Endothelial cell of umbilical vein (primary cell): ENCODE data around the gene RAB44.
"Not testable (repeated sequence)": the region's sequence is repeated elsewhere in the genome, so short reads cannot be mapped to it uniquely, and the experiment has no call there.

Experiments used
- CTCF ChIP-seq, 2 donors: IDR thresholded peaks; 1 replicate in 1 of 2; 2 replicates in 1 of 2; pipeline ENCODE4 v1.5.1; 2011; ENCODE audit warnings: low read length in 2 of 2, mild to moderate bottlenecking in 2 of 2, moderate library complexity in 2 of 2, control low read depth in 1 of 2, inconsistent platforms in 1 of 2, low read depth in 1 of 2; ENCODE audit not compliant: insufficient read depth in 1 of 2; ENCODE audit errors: extremely low read depth in 1 of 2
- EZH2 ChIP-seq: IDR thresholded peaks from 2 replicates; pipeline ENCODE4 v1.6.1; 2012; ENCODE audit warnings: borderline replicate concordance, low read depth, mild to moderate bottlenecking, moderate library complexity, low read length, inconsistent platforms; ENCODE audit not compliant: severe bottlenecking
- FOS ChIP-seq: IDR thresholded peaks from 2 replicates; pipeline ENCODE4 v1.6.1; 2011; ENCODE audit warnings: mild to moderate bottlenecking, low read length, moderate library complexity, borderline replicate concordance; ENCODE audit not compliant: insufficient read depth
- JUN ChIP-seq: IDR thresholded peaks from 2 replicates; pipeline ENCODE4 v1.6.1; 2011; ENCODE audit warnings: borderline replicate concordance, low read depth; ENCODE audit not compliant: insufficient read length, insufficient read depth
- MAX ChIP-seq: IDR thresholded peaks from 2 replicates; pipeline ENCODE4 v1.6.1; 2011; ENCODE audit not compliant: insufficient read depth, insufficient read length
- POLR2A ChIP-seq: IDR thresholded peaks from 2 replicates; pipeline ENCODE4 v1.6.1; 2012; ENCODE audit warnings: low read depth, mild to moderate bottlenecking, control low read depth, low read length
- POLR2AphosphoS5 ChIP-seq: IDR thresholded peaks from 2 replicates; pipeline ENCODE4 v1.6.1; 2012; ENCODE audit warnings: low read depth, mild to moderate bottlenecking, control low read depth, low read length, moderate library complexity; ENCODE audit not compliant: insufficient read depth

GRCh38 chr6:36704961-36705577 is 7.4 kb downstream of the RAB44 start:
- TF ChIP-seq POLR2A; CTCF (IDR thresholded peaks at IDR 0.05; ENCODE audit: extremely low read depth in 1 of 2, insufficient read depth in 1 of 2, low read depth in 1 of 2, low read length in 2 of 2); EZH2; JUN; POLR2AphosphoS5; MAX; FOS: not testable (repeated sequence)
